Muscle of leg (tissue), 11 donors: ENCODE results near the gene TM2D3. TPM values are rescaled to one million over a fixed set of nuclear protein-coding genes. Genes with fewer than 3 reads are reported as not detected.

Experiments used
- DNase-seq: peaks from one replicate; pipeline ENCODE4 v3.0.0; 2013
- H3K27ac ChIP-seq: one replicate; pipeline ENCODE4 v1.5.1; 2013; ENCODE audit warnings: mild to moderate bottlenecking, low read length, control low read depth
- H3K27me3 ChIP-seq: one replicate; pipeline ENCODE4 v1.6.1; 2013; ENCODE audit warnings: low read length; ENCODE audit not compliant: control insufficient read depth, insufficient read depth
- H3K36me3 ChIP-seq: one replicate; pipeline ENCODE4 v1.6.1; 2013; ENCODE audit warnings: low read length; ENCODE audit not compliant: control insufficient read depth, insufficient read depth
- H3K4me1 ChIP-seq: one replicate; pipeline ENCODE4 v1.6.1; 2013; ENCODE audit warnings: low read length; ENCODE audit not compliant: control insufficient read depth, insufficient read depth
- H3K4me3 ChIP-seq: one replicate; pipeline ENCODE4 v1.5.1; 2013; ENCODE audit warnings: low read length, control low read depth
- H3K9me3 ChIP-seq: replicated peaks from 2 replicates; pipeline ENCODE4 v1.6.1; 2013; ENCODE audit warnings: low read depth, low read length; ENCODE audit not compliant: control insufficient read depth
- WGBS: methylation state at CpG from one replicate; pipeline ENCODE4 v1.1.5; 2013; ENCODE audit warnings: missing lambda C conversion rate; ENCODE audit not compliant: insufficient coverage; 5-methylcytosine and 5-hydroxymethylcytosine counted together
- polyA plus RNA-seq, 8 donors: library from polyadenylated mRNA; unstranded; fragments of 120-200 nt; gene quantifications; one replicate each; pipeline versions ENCODE4 v1.2.1 to v1.2.3, GENCODE V29; 2013; ENCODE audit warnings: inconsistent platforms in 1 of 8, low replicate concordance in 1 of 8; ENCODE audit not compliant: insufficient read length in 8 of 8, insufficient read depth in 1 of 8
- total RNA-seq: library from RNA; stranded (reverse); fragments of 120-200 nt; gene quantifications from one replicate; pipeline ENCODE4 v1.2.4, GENCODE V29; 2013

Gene TM2D3
- total and polyA plus RNA-seq, 9 donors = 34.5 to 40.6 (median 37.8) TPM

GRCh38 chr15:101610611-101611000 lies 41.6 kb downstream of the TM2D3 start:
- no peak for DNase-seq
- Histone ChIP-seq H3K27ac (no peak overlapping the region), H3K9me3 (no peaks in the 10 kb centered on the region), H3K4me1 (peaks cover 49% of the 10 kb centered on the region), H3K27me3 (no peaks in the 10 kb centered on the region), H3K36me3 (no peaks in the 10 kb centered on the region), H3K4me3 (no peak overlapping the region)
- 94% methylated on average over 8 of the region's 8 CpGs for WGBS

DNA sequence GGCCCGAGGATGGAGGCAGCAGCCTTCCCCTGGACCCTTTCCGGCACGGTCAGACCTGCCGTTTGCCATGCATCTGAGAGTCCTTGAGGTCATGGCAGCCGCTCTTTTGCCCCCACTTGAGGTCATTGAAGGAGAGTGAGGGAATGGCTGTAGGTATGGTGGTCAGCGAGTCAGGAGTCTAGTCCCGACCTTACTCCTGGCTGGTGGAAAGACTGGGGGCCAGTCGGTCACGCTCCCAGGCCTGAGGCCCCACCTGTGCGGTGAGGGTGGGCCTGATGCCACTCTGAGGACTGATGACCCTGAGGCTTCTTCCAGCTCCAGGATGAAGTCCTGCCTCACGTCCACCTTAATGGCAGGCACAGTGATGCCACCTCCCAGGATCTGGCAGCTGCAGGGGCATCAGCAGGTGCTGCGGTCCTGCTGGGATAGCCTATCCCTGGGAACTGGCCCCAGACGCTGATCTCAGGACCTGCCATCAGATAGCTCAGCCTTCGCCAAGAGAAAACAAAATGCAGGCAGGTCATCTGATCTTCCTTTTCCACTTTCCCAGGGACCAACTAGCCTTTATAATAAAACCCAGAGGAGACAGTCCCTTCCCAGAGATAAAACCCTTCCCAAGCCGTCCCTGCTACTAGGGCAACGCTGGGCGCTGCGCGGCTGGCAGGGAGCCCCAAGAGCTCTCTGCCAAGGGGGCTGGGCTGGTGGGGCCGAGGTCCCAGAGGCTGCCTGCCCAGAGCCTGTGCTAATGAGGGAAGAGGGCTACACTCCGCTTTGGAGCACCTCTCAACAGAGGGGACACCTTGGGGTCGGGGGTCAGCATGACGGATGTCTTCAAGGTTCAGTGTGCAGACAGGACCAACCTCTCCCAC lies 42.2 kb downstream of the TM2D3 start:
- Histone ChIP-seq H3K27ac (no peak overlapping the region), H3K4me1 (peaks cover 43% of the 10 kb centered on the region), H3K9me3 (no peaks in the 10 kb centered on the region), H3K4me3 (no peak overlapping the region), H3K36me3 (no peaks in the 10 kb centered on the region), H3K27me3 (no peaks in the 10 kb centered on the region)
- WGBS = 78% methylated on average over 22 of the region's 23 CpGs
- no peak for DNase-seq

DNA sequence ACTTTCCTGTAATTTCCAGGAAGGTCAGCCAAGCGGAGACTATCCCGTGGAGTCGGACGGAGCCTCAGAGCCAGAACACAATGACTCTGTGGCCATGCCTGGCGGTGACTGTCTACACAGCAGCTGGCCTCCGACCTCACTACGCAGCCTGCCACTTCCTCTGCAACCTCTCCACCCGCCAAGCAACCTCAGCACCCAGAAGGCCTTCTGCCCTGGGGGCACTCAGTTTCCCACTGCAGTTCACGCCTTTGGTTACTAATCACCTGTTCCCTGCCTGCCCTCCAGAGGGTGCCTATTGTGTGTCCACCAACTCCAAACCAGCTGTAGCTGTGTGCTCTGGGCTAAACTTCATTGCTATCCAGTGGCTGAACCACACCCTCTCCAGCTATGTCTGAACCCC lies 44.0 kb downstream of the TM2D3 start:
- 59% methylated on average over 9 of the region's 9 CpGs for WGBS
- Histone ChIP-seq H3K4me1 (peaks cover 25% of the 10 kb centered on the region), H3K9me3 (peaks cover 4% of the 10 kb centered on the region), H3K27me3 (no peaks in the 10 kb centered on the region), H3K4me3 (no peak overlapping the region), H3K36me3 (no peaks in the 10 kb centered on the region), H3K27ac (no peak overlapping the region)
- no peak for DNase-seq

- no peak for DNase-seq
- H3K27ac ChIP-seq = no peak overlapping the region
- H3K4me3 ChIP-seq = no peak overlapping the region
- no peaks in the 10 kb centered on the region for H3K36me3 ChIP-seq
- WGBS = no CpG with 5 or more reads among the region's 2 CpGs
- peaks cover 4% of the 10 kb centered on the region for H3K9me3 ChIP-seq
- peaks cover 14% of the 10 kb centered on the region for H3K4me1 ChIP-seq
- no peaks in the 10 kb centered on the region for H3K27me3 ChIP-seq
Measured at GRCh38 chr15:101607108-101607507, 45.1 kb downstream of the TM2D3 start.

- Histone ChIP-seq H3K9me3 (peaks cover 4% of the 10 kb centered on the region), H3K27me3 (no peaks in the 10 kb centered on the region), H3K27ac (no peak overlapping the region), H3K4me3 (no peak overlapping the region), H3K4me1 (peaks cover 6% of the 10 kb centered on the region), H3K36me3 (no peaks in the 10 kb centered on the region)
- 83% methylated on average over 4 of the region's 4 CpGs for WGBS
- no peak for DNase-seq
Measured at GRCh38 chr15:101604124-101604874, 47.9 kb downstream of the TM2D3 start.

DNA sequence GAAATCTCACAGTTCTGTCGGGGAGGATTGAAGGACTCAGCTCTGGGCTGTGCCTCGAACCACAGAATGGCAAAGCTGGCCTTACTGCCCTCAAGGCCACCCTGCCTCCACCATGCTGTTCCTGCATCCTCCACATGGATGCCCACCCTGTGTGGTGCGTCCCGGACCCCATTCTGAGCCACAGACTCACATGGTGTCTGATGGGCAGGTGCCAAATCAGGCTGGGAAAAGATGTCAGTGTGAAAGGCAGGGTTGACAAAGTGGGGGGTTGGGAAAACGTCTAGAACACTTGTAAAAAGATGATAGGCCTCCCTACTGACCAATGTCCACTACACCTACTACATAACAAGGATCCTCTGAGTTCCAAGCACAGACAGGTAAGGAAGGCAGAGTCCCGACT lies 49.4 kb downstream of the TM2D3 start:
- no peak overlapping the region for H3K27ac ChIP-seq
- peaks cover 6% of the 10 kb centered on the region for H3K4me1 ChIP-seq
- no peaks in the 10 kb centered on the region for H3K36me3 ChIP-seq
- H3K27me3 ChIP-seq = no peaks in the 10 kb centered on the region
- WGBS = 87% methylated on average over 2 of the region's 6 CpGs
- peaks cover 4% of the 10 kb centered on the region for H3K9me3 ChIP-seq
- H3K4me3 ChIP-seq = no peak overlapping the region
- DNase-seq = no peak

DNA sequence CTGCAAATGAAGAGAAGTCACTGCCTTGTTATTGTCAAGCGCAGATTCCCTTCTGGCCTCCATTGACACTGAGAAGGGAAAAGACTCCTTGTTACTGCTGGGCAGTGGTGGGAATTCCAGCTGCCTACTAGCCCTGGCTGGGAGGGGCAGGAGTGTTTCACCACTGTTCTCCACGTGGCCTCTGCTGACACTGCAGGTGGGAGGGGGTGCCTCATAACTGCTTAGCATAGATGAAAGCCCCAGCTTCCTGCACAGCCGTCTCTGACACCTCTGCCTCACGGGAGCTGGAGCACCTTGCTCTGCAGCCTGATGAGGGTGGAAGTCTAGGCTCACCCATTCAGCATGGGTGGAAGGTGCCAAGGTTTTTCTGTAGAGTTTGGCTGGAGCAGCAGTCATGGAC lies 52.1 kb downstream of the TM2D3 start:
- Histone ChIP-seq H3K9me3 (peaks cover 13% of the 10 kb centered on the region), H3K4me3 (no peak overlapping the region), H3K4me1 (no peaks in the 10 kb centered on the region), H3K36me3 (no peaks in the 10 kb centered on the region), H3K27ac (no peak overlapping the region), H3K27me3 (no peaks in the 10 kb centered on the region)
- no peak for DNase-seq
- WGBS = 0% methylated on average over 2 of the region's 4 CpGs

DNA sequence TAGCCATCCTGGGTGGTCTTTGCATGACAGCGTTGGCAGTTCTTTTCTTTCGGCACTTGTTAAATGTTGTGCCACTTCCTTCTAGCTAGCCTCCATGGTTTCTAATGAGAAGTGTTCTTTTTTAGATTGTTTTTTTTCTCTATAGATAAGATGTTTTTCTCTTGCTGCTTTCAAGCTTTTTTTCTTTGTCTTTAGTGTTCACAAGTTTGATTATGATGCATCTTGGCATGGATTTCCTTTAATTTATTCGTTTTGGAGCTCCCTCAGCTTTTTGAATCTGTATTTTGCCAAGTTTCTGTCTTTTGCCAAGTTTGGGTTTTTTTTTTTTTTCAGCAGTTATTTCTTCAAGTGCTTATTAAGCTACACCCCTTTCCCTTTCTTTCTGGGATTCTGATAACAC lies 53.1 kb downstream of the TM2D3 start:
- Histone ChIP-seq H3K9me3 (peaks cover 10% of the 10 kb centered on the region), H3K4me1 (no peaks in the 10 kb centered on the region), H3K4me3 (no peak overlapping the region), H3K27me3 (no peaks in the 10 kb centered on the region), H3K36me3 (no peaks in the 10 kb centered on the region), H3K27ac (no peak overlapping the region)
- DNase-seq = no peak
- no CpG with 5 or more reads among the region's 3 CpGs for WGBS

DNA sequence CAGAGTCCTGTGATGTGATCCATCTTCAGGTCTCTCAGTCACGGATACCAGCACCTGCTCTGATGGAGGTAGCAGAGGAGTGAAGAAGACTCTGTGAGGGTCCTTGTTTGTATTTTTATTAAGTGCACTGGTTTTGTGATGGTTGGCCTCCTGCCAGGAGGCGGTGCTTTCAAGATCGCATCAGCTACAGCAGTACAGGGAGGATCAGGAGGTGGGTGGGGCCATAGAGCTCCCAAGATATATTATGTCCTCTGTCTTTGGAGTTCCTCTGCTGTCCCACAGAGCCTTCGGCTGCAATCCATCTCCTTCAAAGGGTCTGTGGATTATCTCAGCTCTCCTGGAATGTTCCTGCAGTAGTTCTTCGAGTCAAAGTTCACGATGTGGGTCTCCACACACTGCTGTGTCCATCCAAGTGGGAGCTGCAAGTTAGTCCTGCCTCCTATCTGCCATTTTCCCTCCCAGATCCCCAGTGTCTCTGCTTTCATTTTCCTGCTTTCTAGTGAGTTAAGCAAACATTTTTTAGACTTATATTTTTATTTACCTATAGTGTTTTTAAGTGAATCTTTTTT lies 54.7 kb downstream of the TM2D3 start:
- Histone ChIP-seq H3K36me3 (no peaks in the 10 kb centered on the region), H3K9me3 (peaks cover 10% of the 10 kb centered on the region), H3K27ac (no peak overlapping the region), H3K4me3 (no peak overlapping the region), H3K4me1 (no peaks in the 10 kb centered on the region), H3K27me3 (no peaks in the 10 kb centered on the region)
- 81% methylated on average over 5 of the region's 6 CpGs for WGBS
- no peak for DNase-seq

GRCh38 chr15:101596633-101597032 lies 55.5 kb downstream of the TM2D3 start:
- no CpG with 5 or more reads among the region's 1 CpG for WGBS
- no peaks in the 10 kb centered on the region for H3K4me1 ChIP-seq
- no peak for DNase-seq
- H3K36me3 ChIP-seq = no peaks in the 10 kb centered on the region
- peaks cover 10% of the 10 kb centered on the region for H3K9me3 ChIP-seq
- H3K27ac ChIP-seq = no peak overlapping the region
- no peak overlapping the region for H3K4me3 ChIP-seq
- H3K27me3 ChIP-seq = no peaks in the 10 kb centered on the region
